Ovary (tissue), 9 donors: ENCODE measurements around the gene IDH2. TPM values are rescaled to one million over a fixed set of nuclear protein-coding genes. Genes with fewer than 3 reads are reported as not detected.

Source experiments
- DNase-seq, 5 donors: peaks; one replicate each; pipeline ENCODE4 v3.0.0-alpha.2; 2019 to 2020
- H3K27ac ChIP-seq, 2 donors: fragments of 200-600 bp; one replicate each; pipeline versions ENCODE4 v1.5.1 to v1.8.0; 2019 to 2022
- H3K27me3 ChIP-seq: fragments of 200-600 bp; one replicate; pipeline ENCODE4 v1.8.0; 2022
- H3K36me3 ChIP-seq: fragments of 200-600 bp; sonication (generic); one replicate; pipeline ENCODE4 v1.5.1; 2019
- H3K4me1 ChIP-seq: one replicate; pipeline ENCODE4 v1.8.1; 2013; ENCODE audit warnings: mild to moderate bottlenecking, moderate library complexity; ENCODE audit not compliant: insufficient read depth
- H3K4me3 ChIP-seq: fragments of 200-600 bp; sonication (generic); one replicate; pipeline ENCODE4 v1.5.1; 2017
- H3K9me3 ChIP-seq, 2 donors: fragments of 200-600 bp in 1 of 2; sonication (generic) in 1 of 2; one replicate each; pipeline versions ENCODE4 v1.5.1 to v1.8.1; 2013 to 2019; ENCODE audit warnings: mild to moderate bottlenecking in 1 of 2, moderate library complexity in 1 of 2
- CTCF ChIP-seq, 3 donors: fragments of 450-650 bp in 2 of 3; fragments of 200-600 bp in 1 of 3; IDR thresholded peaks; one replicate each; pipeline versions ENCODE4 v1.5.1 to v1.8.0; 2016 to 2022; ENCODE audit warnings: antibody characterized with exemption in 3 of 3, mild to moderate bottlenecking in 1 of 3
- EP300 ChIP-seq: sonication (generic); formaldehyde crosslinking; IDR thresholded peaks from one replicate; pipeline ENCODE4 v1.6.1; 2017; ENCODE audit warnings: antibody characterized with exemption
- POLR2A ChIP-seq: fragments of 450-650 bp; IDR thresholded peaks from one replicate; pipeline ENCODE4 v1.6.1; 2017; ENCODE audit warnings: antibody characterized with exemption, mild to moderate bottlenecking, moderate library complexity
- WGBS, 3 donors: extraction: QIAGEN DNeasy Blood & Tissue Kit in 1 of 3; methylation state at CpG; one replicate each; pipeline versions ENCODE4 v1.1.5 to v1.1.7; 2013 to 2017; 5-methylcytosine and 5-hydroxymethylcytosine counted together
- intact Hi-C, 4 donors: fragments of 100-400 bp; cut with DNase I; formaldehyde crosslinking; loops; one replicate each; pipeline versions ENCODE4 v1.11.0 to v1.15.1; 2022 to 2023
- polyA plus RNA-seq, 2 donors: library from polyadenylated mRNA; stranded (reverse); fragments of 200-250 nt in 1 of 2; fragments of 350-450 nt in 1 of 2; fragmentation: Illumina TruSeq in 1 of 2; extraction: RNeasy Lipid Tissue Mini Kit (QIAGEN cat#74804) in 1 of 2; gene quantifications; one replicate each; pipeline ENCODE4 v1.2.3, GENCODE V29; 2013 to 2014
- total RNA-seq, 7 donors: library from RNA; depleted of rRNA in 2 of 7; stranded (reverse); fragments of >200 nt in 2 of 7; fragmentation: NEBNext Ultra II Directional in 3 of 7; extraction: Animal tissue kit (Norgen Biotek cat#: 25700) in 3 of 7; gene quantifications; one replicate each; pipeline versions ENCODE4 v1.1.0 to v1.2.4, GENCODE V29; 2016 to 2023
- donor health status: DM: no; HTN: no; CAD: no; lungs with moderate emphysema.
- donor health status: DM: no; HTN: no; CAD: no.
- donor health status: Bipolar disorder and iron deficiency.
- donor health status: DM: yes; HTN: yes; CAD: no.
- donor health status: DM: no; HTN: no; CAD: no.
- donor health status: DM: yes; HTN: yes; CAD: no.

Gene IDH2
- total and polyA plus RNA-seq, 9 donors: 13.7 to 44.6 (median 25.4) TPM

- Histone ChIP-seq H3K4me1 (no peaks in the 10 kb centered on the region), H3K4me3 (no peak overlapping the region), H3K36me3 (no peaks in the 10 kb centered on the region), H3K9me3 (no peaks in the 10 kb centered on the region), H3K27ac (no peak overlapping the region), H3K27me3 (no peaks in the 10 kb centered on the region)
- WGBS, 3 donors: 91 to 92% (median 91%) methylated on average over 8 of the region's 8 CpGs
- TF ChIP-seq POLR2A (no peak), EP300 (no peak), CTCF (IDR thresholded peaks at IDR 0.05) (no peak)
- intact Hi-C loops: no loop called here
- no peak for DNase-seq
Measured at GRCh38 chr15:90130291-90130690, 28.0 kb upstream of the IDH2 start.

- intact Hi-C loops: no loop called here
- H3K4me1 ChIP-seq: no peaks in the 10 kb centered on the region
- DNase-seq: no peak
- no peaks in the 10 kb centered on the region for H3K27me3 ChIP-seq
- H3K4me3 ChIP-seq: no peak overlapping the region
- no peak for TF ChIP-seq CTCF (IDR thresholded peaks at IDR 0.05)
- no peak for TF ChIP-seq POLR2A
- TF ChIP-seq EP300: no peak
- WGBS, 3 donors: 8 to 17% (median 15%) methylated on average over 10 of the region's 10 CpGs
- no peak overlapping the region for H3K27ac ChIP-seq
- H3K9me3 ChIP-seq: no peaks in the 10 kb centered on the region
- H3K36me3 ChIP-seq: no peaks in the 10 kb centered on the region
Measured at GRCh38 chr15:90126596-90127435, 24.5 kb upstream of the IDH2 start.

GRCh38 chr15:90126022-90126421, 23.8 kb upstream of the IDH2 start:
- Histone ChIP-seq H3K27me3 (no peaks in the 10 kb centered on the region), H3K4me1 (no peaks in the 10 kb centered on the region), H3K4me3 (no peak overlapping the region), H3K36me3 (no peaks in the 10 kb centered on the region), H3K9me3 (no peaks in the 10 kb centered on the region), H3K27ac (no peak overlapping the region)
- DNase-seq: no peak
- TF ChIP-seq POLR2A (no peak), EP300 (no peak), CTCF (IDR thresholded peaks at IDR 0.05) (no peak)
- WGBS, 3 donors: 55 to 71% (median 64%) methylated on average over 6 of the region's 6 CpGs
- intact Hi-C loops: no loop called here

GRCh38 chr15:90124507-90124906, 22.2 kb upstream of the IDH2 start:
- Histone ChIP-seq H3K4me1 (no peaks in the 10 kb centered on the region), H3K9me3 (no peaks in the 10 kb centered on the region), H3K27me3 (no peaks in the 10 kb centered on the region), H3K27ac (no peak overlapping the region), H3K36me3 (no peaks in the 10 kb centered on the region), H3K4me3 (no peak overlapping the region)
- TF ChIP-seq CTCF (IDR thresholded peaks at IDR 0.05) (no peak), EP300 (no peak), POLR2A (no peak)
- intact Hi-C loops: no loop called here
- no peak for DNase-seq
